AG09319 (cell line): ENCODE measurements around the gene CNOT10.

Experiments
- DNase-seq: peaks from one replicate; pipeline ENCODE4 v3.0.0-alpha.2; 2010; ENCODE audit warnings: low read depth; ENCODE audit errors: extremely low read depth
- TF ChIP-seq, protein P1 (sequence below): IDR thresholded peaks from 2 replicates; pipeline ENCODE4 v1.5.1; 2011; ENCODE audit warnings: low read depth, mild to moderate bottlenecking, inconsistent platforms, low read length, moderate library complexity

Gene CNOT10

DNA sequence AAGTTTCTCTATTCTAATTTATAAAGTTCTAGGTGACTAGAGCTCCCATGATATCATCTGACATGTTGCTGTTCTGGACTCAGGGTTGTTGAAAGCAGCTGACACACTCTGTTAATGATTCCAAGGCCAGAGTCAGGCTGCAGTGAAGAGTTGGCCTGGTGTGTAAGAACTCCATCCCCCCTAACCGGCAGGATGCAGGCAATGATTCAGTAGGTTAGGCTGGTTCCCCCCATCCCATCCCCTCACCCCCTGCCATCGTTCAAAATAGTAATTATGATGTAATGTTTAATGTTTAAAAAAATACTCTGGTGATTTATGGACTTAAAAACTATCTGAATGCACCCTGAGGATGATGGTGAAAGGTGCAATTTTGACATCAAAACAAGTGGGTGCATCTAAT lies 128.2 kb downstream of the CNOT10 start:
- no peak for DNase-seq
- TF ChIP-seq, protein P1, sequence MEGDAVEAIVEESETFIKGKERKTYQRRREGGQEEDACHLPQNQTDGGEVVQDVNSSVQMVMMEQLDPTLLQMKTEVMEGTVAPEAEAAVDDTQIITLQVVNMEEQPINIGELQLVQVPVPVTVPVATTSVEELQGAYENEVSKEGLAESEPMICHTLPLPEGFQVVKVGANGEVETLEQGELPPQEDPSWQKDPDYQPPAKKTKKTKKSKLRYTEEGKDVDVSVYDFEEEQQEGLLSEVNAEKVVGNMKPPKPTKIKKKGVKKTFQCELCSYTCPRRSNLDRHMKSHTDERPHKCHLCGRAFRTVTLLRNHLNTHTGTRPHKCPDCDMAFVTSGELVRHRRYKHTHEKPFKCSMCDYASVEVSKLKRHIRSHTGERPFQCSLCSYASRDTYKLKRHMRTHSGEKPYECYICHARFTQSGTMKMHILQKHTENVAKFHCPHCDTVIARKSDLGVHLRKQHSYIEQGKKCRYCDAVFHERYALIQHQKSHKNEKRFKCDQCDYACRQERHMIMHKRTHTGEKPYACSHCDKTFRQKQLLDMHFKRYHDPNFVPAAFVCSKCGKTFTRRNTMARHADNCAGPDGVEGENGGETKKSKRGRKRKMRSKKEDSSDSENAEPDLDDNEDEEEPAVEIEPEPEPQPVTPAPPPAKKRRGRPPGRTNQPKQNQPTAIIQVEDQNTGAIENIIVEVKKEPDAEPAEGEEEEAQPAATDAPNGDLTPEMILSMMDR: no peak

GRCh38 chr3:32814361-32814760 lies 129.4 kb downstream of the CNOT10 start:
- TF ChIP-seq, protein P1: no peak
- no peak for DNase-seq

DNA sequence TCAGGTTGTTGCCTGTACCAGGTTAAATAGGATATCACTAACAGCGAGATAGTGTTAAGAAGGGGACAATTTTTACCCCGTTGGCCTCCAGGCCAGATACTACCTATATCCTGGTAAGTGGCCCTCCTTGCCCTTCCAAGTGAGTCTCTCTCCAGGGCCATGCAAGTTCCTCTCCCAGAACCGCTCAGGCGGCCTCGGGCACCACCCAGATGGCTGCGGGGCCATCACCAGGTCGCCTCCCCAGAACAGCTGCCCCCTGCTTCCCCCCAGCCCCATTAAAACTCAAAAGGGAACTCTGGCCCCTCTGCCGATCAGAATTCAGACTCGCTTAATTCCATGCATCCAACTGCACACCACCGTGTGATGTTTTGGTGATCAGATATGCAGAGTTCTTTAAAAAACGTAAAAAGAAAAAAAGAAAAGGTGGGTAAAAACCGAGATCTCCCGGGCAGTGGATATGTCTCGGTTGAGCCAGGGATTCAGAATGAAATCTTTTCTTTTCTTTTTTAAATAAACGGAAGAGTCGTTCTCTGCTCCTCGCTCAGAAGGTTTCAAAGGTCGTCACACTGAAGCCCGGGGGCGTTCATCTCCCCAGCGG lies 131.0 kb downstream of the CNOT10 start:
- no peak for DNase-seq
- TF ChIP-seq, protein P1: no peak

- no peak for DNase-seq
- TF ChIP-seq, protein P1: no peak
Measured at GRCh38 chr3:32816439-32817256, 131.7 kb downstream of the CNOT10 start.

DNA sequence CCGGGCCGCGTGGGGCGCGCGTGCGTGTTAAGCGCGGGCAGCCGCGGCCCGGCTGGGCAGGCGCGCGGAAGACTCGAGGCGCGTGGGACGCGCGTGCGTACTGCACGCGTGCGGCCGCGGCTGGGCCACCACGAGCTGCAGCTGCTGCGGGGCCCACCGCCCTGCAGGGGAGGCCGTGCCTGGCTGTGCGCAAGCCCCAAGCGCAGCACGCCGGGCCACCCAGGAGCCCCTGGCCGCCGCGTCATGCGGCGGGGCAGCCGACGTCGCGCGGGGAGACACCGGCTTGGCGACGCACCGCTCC lies 132.2 kb downstream of the CNOT10 start:
- DNase-seq: no peak
- TF ChIP-seq, protein P1: no peak

DNA sequence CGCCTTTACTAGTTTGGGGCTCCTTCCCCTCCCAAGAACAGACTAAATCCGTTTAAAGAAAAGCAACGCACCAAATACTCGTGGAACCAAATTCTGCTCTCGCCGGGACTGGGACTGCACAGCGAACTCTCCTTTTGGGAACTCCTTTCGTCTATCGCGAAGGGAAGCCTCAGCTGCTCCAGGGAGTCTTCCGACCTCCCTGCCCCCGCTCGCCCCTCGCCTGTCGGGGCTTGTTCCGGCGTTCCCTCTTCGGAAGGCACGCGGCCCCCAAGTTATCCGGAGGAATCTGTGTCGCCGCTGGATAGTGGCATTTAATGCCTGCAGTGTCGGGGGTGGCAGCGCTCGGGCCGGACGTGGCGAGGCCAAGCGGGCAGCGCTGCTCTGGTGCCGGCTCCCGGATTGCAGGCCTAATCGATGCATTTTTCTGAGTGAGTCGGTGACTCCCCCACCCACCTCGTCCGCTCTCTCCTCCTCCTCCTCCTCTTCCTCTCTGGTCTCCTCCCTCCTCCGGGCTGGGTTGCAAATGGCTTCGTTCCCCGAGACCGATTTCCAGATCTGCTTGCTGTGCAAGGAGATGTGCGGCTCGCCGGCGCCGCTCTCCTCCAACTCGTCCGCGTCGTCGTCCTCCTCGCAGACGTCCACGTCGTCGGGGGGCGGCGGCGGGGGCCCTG lies 132.7 kb downstream of the CNOT10 start, which contains the start of gene TRIM71:
TSS of gene TRIM71 (plus strand) at position 440 of the 671 bp plus-strand sequence. CDS start at position 524, 84 bp downstream.
- DNase-seq: no peak
- TF ChIP-seq, protein P1: no peak
